Measurements from ENCODE around the gene DGKI.

The DGKI gene

GRCh38 chr7:137484326-137484725, 362.4 kb downstream of the DGKI start:
- in situ Hi-C loops (cut with MboI; ENCODE audit: low sequenced_read_pairs, unreplicated experiment) = no loop called here
- TF ChIP-seq, protein P1, sequence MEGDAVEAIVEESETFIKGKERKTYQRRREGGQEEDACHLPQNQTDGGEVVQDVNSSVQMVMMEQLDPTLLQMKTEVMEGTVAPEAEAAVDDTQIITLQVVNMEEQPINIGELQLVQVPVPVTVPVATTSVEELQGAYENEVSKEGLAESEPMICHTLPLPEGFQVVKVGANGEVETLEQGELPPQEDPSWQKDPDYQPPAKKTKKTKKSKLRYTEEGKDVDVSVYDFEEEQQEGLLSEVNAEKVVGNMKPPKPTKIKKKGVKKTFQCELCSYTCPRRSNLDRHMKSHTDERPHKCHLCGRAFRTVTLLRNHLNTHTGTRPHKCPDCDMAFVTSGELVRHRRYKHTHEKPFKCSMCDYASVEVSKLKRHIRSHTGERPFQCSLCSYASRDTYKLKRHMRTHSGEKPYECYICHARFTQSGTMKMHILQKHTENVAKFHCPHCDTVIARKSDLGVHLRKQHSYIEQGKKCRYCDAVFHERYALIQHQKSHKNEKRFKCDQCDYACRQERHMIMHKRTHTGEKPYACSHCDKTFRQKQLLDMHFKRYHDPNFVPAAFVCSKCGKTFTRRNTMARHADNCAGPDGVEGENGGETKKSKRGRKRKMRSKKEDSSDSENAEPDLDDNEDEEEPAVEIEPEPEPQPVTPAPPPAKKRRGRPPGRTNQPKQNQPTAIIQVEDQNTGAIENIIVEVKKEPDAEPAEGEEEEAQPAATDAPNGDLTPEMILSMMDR (IDR thresholded peaks at IDR 0.05; ENCODE audit: borderline replicate concordance, control extremely low read depth, extremely low read depth, insufficient read depth, missing control alignments) = no peak
- no peak for DNase-seq (ENCODE audit: low spot score)

DNA sequence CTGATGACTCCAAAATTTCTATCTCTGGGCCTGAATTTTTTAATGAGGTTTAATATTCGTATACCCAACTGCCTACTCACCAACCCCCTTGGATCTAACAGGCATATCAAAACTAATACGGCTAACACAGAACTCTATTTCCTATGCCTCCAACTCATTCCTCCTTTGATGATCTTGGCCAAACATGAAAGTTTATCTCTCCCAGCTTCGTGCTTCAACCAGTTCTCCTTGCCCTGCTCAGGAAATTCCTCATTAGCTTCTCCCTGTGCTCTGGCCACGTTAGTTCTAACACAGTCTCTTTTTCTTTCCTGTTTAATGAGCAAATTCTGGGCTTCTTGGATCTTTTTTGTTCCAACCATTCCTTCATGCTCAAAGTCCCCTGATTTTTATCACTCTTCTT, 364.3 kb downstream of the DGKI start:
- in situ Hi-C loops (cut with MboI; ENCODE audit: low sequenced_read_pairs, unreplicated experiment) = no loop called here
- no peak for DNase-seq (ENCODE audit: low spot score)
- TF ChIP-seq, protein P1 (IDR thresholded peaks at IDR 0.05; ENCODE audit: borderline replicate concordance, control extremely low read depth, extremely low read depth, insufficient read depth, missing control alignments) = no peak

GRCh38 chr7:137480824-137481365, 365.9 kb downstream of the DGKI start:
- TF ChIP-seq, protein P1 (IDR thresholded peaks at IDR 0.05; ENCODE audit: borderline replicate concordance, control extremely low read depth, extremely low read depth, insufficient read depth, missing control alignments) = no peak
- in situ Hi-C loops (cut with MboI; ENCODE audit: low sequenced_read_pairs, unreplicated experiment) = no loop called here
- DNase-seq (ENCODE audit: low spot score) = no peak

- DNase-seq (ENCODE audit: low spot score) = no peak
- TF ChIP-seq, protein P1 (IDR thresholded peaks at IDR 0.05; ENCODE audit: borderline replicate concordance, control extremely low read depth, extremely low read depth, insufficient read depth, missing control alignments) = no peak
- in situ Hi-C loops (cut with MboI; ENCODE audit: low sequenced_read_pairs, unreplicated experiment) = no loop called here
Measured at GRCh38 chr7:137480401-137480800, 366.4 kb downstream of the DGKI start.

DNA sequence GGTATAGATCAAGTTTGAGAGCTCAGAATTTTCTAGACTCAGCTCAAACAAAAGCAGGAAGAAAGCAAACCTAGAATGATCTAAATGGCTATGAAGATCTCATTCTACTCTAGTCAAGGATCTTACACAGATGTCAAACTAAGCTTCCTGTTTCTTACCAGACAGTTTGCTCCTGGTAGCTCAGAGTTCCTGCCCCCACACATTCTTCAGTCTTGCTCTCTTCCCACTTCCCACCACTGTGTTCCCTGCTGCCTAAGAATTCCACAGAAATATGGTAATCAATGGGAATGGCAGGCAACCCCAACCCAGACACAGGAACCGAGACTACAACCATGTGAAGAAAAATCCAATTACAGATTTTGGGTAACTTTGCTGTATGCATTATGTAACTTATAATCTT, 369.8 kb downstream of the DGKI start:
- no peak for DNase-seq (ENCODE audit: low spot score)
- in situ Hi-C loops (cut with MboI; ENCODE audit: low sequenced_read_pairs, unreplicated experiment) = no loop called here

DNA sequence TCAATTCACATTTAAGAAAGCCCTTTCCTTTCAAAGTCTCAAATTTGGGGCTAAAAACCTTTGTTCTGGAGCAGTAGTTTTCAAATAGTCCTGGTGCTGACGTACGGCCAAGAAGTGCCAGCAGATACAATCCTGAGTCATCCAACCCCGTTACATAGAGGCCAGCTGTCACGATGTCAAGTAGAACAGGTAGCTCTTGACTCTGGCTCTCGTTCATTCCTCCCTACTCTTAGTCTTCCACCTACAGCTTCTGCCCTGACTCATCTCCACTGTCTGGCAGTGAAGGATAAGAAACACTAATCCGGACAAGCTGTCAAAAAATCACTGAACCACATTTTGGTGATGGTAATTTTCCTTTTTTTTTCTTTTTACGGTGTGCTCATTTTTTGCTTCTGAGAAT, 370.8 kb downstream of the DGKI start:
- DNase-seq (ENCODE audit: low spot score) = no peak
- TF ChIP-seq, protein P1 (IDR thresholded peaks at IDR 0.05; ENCODE audit: borderline replicate concordance, control extremely low read depth, extremely low read depth, insufficient read depth, missing control alignments) = no peak
- in situ Hi-C loops (cut with MboI; ENCODE audit: low sequenced_read_pairs, unreplicated experiment) = no loop called here

More for the DNA sequence above, 369.8 kb downstream of the DGKI start:
- TF ChIP-seq, protein P1 (IDR thresholded peaks at IDR 0.05; ENCODE audit: borderline replicate concordance, control extremely low read depth, extremely low read depth, insufficient read depth, missing control alignments) = no peak

Data from GM13976 (cell line).